H1 (cell line): ENCODE measurements around the gene AATK.

Source experiments
- EZH2 ChIP-seq: fragments of 200-600 bp; sonication (generic); IDR thresholded peaks from 2 replicates; pipeline ENCODE4 v1.7.1; 2012; ENCODE audit warnings: low read depth, mild to moderate bottlenecking, moderate library complexity, low read length, inconsistent platforms; ENCODE audit not compliant: severe bottlenecking
- FOSL1 ChIP-seq: IDR thresholded peaks from 2 replicates; pipeline ENCODE4 v1.6.1; 2011; ENCODE audit warnings: mild to moderate bottlenecking, low read depth, low read length, moderate library complexity; ENCODE audit not compliant: insufficient read depth
- HDAC2 ChIP-seq, 2 experiments: fragments of 300-600 bp in 1 of 2; sonication (generic) in 1 of 2; IDR thresholded peaks; 2 replicates each; pipeline ENCODE4 v1.6.1; 2011 to 2012; ENCODE audit warnings: low read depth in 2 of 2, low read length in 2 of 2, mild to moderate bottlenecking in 2 of 2, moderate library complexity in 2 of 2, borderline replicate concordance in 1 of 2, inconsistent platforms in 1 of 2
- POLR2A ChIP-seq, 2 experiments: IDR thresholded peaks; 1 replicate in 1 of 2; 2 replicates in 1 of 2; pipeline ENCODE4 v1.6.1; 2011; ENCODE audit warnings: low read depth in 2 of 2, low read length in 2 of 2, mild to moderate bottlenecking in 2 of 2; ENCODE audit errors: control extremely low read depth in 1 of 2
- POLR2AphosphoS5 ChIP-seq: IDR thresholded peaks from 2 replicates; pipeline ENCODE4 v1.6.1; 2011; ENCODE audit warnings: low read depth, low read length
- RFX5 ChIP-seq: IDR thresholded peaks from 2 replicates; pipeline ENCODE4 v1.6.1; 2011; ENCODE audit warnings: low read depth, low read length, improper control_type of control experiment, borderline replicate concordance
- RXRA ChIP-seq: IDR thresholded peaks from 2 replicates; pipeline ENCODE4 v1.6.1; 2011; ENCODE audit warnings: low read depth, mild to moderate bottlenecking, low read length, moderate library complexity; ENCODE audit not compliant: insufficient read depth
- SIRT6 ChIP-seq: IDR thresholded peaks from one replicate; pipeline ENCODE4 v1.7.1; 2012; ENCODE audit warnings: low read length, inconsistent platforms
- TF ChIP-seq, protein P1 (sequence below), 3 experiments: IDR thresholded peaks; 1 replicate in 2 of 3; 2 replicates in 1 of 3; pipeline versions ENCODE4 v1.5.1 to v1.6.1; 2011; ENCODE audit warnings: low read length in 3 of 3, mild to moderate bottlenecking in 3 of 3, inconsistent platforms in 2 of 3, low read depth in 1 of 3, moderate library complexity in 1 of 3; ENCODE audit not compliant: insufficient read depth in 1 of 3; ENCODE audit errors: control extremely low read depth in 1 of 3

DNA sequence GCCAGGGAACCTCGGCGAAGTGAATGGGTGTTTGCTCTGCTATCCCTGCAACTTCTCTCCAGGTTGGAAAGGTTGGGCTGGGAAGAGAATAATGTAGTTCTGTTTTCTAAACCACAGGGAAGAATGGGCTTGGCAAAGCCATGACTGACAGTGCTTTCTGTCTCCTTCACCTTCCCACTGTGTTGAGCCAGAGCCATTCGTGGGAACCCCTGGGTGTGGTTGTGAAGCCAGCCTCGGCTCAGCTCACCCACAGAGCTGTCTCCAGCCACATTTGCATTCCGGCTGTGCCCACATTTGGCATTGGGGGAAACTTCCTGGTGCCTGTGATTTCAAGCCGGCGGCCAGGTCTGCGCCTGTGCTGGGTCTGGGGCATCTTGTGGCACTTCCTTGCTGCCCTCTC lies 91.1 kb downstream of the AATK start:
- TF ChIP-seq RXRA (no peak), FOSL1 (no peak), POLR2AphosphoS5 (no peak), RFX5 (no peak), HDAC2 (IDR thresholded peaks at IDR 0.05; ENCODE audit: borderline replicate concordance in 1 of 2, low read depth in 2 of 2, low read length in 2 of 2) (no peak), SIRT6 (no peak), POLR2A (IDR thresholded peaks at IDR 0.05; ENCODE audit: control extremely low read depth in 1 of 2, low read depth in 2 of 2, low read length in 2 of 2) (no peak), EZH2 (no peak)
- TF ChIP-seq, protein P1, sequence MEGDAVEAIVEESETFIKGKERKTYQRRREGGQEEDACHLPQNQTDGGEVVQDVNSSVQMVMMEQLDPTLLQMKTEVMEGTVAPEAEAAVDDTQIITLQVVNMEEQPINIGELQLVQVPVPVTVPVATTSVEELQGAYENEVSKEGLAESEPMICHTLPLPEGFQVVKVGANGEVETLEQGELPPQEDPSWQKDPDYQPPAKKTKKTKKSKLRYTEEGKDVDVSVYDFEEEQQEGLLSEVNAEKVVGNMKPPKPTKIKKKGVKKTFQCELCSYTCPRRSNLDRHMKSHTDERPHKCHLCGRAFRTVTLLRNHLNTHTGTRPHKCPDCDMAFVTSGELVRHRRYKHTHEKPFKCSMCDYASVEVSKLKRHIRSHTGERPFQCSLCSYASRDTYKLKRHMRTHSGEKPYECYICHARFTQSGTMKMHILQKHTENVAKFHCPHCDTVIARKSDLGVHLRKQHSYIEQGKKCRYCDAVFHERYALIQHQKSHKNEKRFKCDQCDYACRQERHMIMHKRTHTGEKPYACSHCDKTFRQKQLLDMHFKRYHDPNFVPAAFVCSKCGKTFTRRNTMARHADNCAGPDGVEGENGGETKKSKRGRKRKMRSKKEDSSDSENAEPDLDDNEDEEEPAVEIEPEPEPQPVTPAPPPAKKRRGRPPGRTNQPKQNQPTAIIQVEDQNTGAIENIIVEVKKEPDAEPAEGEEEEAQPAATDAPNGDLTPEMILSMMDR (IDR thresholded peaks at IDR 0.05; ENCODE audit: control extremely low read depth in 1 of 3, insufficient read depth in 1 of 3, low read depth in 1 of 3, low read length in 3 of 3), result no peak
